ENCODE data around the gene CARD14.

GRCh38 chr17:80122026-80122575 is 47.7 kb upstream of the CARD14 start:
- TF ChIP-seq CTCF (conservative IDR thresholded peaks at IDR 0.05; ENCODE audit: low read depth, low read length): no peak
- no peak for TF ChIP-seq EZH2 (IDR thresholded peaks at IDR 0.05; ENCODE audit: low read length, unreplicated experiment)

All from PC-3 (cell line).